C4-2B (cell line): ENCODE data around the gene THSD7B.

Source experiments
- H3K27ac ChIP-seq: fragments of 450-650 bp; 2 replicates; pipeline ENCODE4 v1.5.1; 2017
- CTCF ChIP-seq: fragments of 450-650 bp; conservative IDR thresholded peaks from 2 replicates; pipeline ENCODE4 v1.5.1; 2017; ENCODE audit warnings: mild to moderate bottlenecking
- ZFX ChIP-seq: fragments of 450-650 bp; IDR thresholded peaks from 2 replicates; pipeline ENCODE4 v1.6.1; 2017

The THSD7B gene

GRCh38 chr2:137228566-137228965 is 463.2 kb downstream of the THSD7B start:
- no peak overlapping the region for H3K27ac ChIP-seq
- TF ChIP-seq CTCF = no peak
- no peak for TF ChIP-seq ZFX

- TF ChIP-seq CTCF (no peak), ZFX (no peak)
- no peak overlapping the region for H3K27ac ChIP-seq
Measured at GRCh38 chr2:137229834-137230233, 464.5 kb downstream of the THSD7B start.

GRCh38 chr2:137231628-137232027 is 466.3 kb downstream of the THSD7B start:
- TF ChIP-seq ZFX (no peak), CTCF (no peak)
- H3K27ac ChIP-seq = no peak overlapping the region

GRCh38 chr2:137232076-137232475 is 466.7 kb downstream of the THSD7B start:
- no peak overlapping the region for H3K27ac ChIP-seq
- TF ChIP-seq CTCF (no peak), ZFX (no peak)

- no peak overlapping the region for H3K27ac ChIP-seq
- no peak for TF ChIP-seq CTCF
- no peak for TF ChIP-seq ZFX
Measured at GRCh38 chr2:137233091-137233490, 467.7 kb downstream of the THSD7B start.

GRCh38 chr2:137237055-137237454 is 471.7 kb downstream of the THSD7B start:
- TF ChIP-seq CTCF (no peak), ZFX (no peak)
- no peak overlapping the region for H3K27ac ChIP-seq

- TF ChIP-seq CTCF (no peak), ZFX (no peak)
- no peak overlapping the region for H3K27ac ChIP-seq
Measured at GRCh38 chr2:137238065-137238464, 472.7 kb downstream of the THSD7B start.
